D341Med (cell line): ENCODE data around the gene PSD4.

Experiments
- DNase-seq: peaks from one replicate; pipeline ENCODE4 v3.0.0; 2012; ENCODE audit warnings: low spot score

PSD4 gene

DNA sequence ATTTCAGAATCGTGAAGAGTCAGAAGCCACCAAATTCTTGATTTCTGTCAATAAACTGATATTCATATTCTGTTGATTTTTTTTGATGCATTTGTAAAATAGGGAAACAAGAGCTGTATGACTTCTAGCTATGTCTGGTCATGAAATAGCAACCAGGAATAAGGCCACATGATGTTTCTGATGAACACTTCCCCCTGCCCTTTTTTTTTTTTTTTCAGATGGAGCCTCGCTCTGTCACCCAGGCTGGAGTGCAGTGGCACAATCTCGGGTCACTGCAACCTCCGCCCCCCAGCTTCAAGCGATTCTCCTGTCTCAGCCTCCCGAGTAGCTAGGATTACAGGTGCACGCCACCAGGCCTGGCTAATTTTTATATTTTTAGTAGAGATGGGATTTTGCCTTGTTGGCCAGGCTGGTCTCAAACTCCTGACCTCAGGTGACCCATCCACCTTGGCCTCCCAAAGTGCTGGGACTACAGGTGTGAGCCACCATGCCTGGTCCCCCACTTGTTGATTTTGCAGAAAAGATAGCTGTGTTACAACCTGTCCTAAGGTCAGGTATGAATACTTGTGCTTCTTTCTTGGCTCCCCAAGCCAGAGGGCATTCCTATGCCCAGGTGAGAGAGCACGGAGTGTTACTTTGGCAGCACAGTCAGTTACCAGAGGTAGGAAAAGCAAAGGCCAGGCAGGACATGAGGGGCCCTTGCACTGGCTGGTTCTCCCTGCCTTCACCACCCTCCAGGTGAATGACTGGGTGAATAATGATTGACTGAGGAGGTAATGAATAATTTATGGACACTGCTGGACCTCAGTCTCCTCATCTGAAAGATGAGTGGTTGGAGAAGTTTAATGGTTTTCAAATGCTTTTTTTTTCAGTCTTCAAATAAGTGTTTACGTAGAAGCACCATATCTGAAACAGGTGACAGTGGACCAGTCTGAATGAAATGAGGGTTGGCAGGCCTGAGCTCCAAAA lies 65.4 kb downstream of the PSD4 start:
- DNase-seq: no peak

DNA sequence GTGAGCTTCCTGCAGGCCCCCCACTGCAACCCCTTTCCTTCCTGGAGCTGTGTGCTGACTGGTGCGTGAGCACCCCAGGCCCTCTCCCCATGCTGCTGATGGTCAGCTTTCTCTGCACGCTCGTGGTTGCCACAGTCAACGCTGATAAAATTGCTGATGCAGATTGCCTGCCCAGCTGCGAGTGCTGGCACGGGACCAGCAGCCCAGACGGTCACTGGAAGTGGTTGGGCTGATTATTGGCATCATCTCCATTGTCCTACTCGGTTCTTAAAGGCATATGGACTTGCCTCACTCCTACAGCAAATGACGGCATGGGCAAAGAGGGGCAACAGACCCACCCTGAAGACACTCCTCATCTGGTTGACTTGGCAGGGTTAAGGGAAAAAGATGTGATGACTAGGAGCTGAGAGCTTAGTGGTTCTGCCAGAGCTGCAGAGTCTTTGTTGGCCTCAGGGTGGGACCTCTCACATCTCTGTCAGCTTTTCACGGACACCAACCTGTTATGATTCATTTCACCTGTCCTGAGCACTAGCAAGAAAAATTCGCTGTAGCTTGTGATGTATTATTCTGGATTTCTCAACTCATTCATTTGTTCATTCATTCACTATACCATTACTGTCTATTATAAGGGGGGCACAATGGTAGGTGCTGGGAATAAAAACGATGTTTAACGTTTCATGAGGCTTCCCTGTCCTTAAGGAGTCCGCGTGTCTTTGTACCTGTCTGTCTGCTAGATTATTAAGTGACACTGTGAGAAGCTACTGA lies 66.6 kb downstream of the PSD4 start:
- no peak for DNase-seq

DNA sequence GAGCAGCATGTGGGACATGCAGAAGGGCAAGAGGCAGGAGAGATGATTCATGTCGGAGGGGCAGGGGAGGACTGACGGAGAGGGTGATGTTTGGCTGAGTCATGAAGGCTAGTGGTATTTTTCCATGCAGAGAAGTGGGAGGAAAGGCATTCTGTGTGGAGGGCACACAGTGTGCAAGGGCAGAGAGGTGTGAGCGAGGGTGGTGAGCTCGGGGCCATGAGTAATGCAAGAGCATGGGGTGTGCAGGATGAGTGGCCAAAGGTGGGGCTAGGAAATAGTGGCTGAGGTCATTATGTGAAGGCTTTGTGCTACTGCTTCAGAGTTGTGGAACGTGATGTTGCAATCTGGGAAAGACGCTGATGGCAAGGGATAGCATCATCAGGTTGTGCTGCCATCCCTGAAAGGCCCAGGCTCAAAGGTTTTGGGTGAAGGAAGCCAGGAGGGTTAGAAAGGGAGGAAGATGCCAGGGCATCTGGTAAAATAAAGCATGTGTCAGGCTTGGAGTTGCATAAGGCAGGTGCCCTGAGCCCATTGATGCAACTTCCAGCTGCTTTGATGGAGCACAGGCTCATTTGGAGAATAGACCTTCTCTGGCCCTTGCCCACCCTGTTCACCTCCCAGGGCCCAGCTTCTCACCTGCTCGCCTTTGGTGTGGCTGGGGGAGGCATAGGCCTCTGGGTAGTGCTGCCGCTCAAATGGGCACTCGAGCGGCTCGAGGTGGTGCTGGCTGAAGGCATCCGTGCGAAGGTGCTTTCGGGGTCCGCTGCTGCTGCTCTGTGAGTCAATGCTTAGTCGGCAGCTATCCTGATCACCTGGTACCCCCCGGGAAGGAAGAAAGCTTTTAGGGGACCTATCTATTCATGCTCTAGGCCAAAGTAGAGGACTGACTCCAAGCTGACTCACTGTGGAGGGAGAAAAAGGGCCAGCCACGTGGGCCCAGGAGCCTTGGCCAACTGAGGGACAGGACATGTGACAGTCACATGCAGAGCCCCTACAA lies 67.4 kb downstream of the PSD4 start:
- DNase-seq: no peak

DNA sequence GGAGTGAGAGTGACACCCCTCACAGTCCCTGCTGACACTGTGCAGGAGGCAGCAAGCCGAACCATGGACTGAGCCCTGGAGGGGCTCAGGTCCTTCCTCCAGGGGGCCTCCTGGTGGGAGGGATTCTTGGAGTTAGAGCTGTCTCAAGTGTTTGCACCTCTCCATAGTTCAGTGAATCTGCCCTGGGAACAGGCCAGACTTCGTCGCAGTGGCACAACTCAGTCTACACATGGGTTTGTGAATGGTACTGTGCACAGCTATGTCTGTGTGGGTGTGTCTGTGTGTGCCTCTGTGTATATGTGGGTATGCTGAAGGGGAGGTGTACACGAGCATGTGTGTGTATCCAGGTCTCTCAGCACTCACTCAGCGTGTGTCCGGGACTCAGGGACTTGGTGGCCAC lies 68.6 kb downstream of the PSD4 start:
- DNase-seq: no peak

DNA sequence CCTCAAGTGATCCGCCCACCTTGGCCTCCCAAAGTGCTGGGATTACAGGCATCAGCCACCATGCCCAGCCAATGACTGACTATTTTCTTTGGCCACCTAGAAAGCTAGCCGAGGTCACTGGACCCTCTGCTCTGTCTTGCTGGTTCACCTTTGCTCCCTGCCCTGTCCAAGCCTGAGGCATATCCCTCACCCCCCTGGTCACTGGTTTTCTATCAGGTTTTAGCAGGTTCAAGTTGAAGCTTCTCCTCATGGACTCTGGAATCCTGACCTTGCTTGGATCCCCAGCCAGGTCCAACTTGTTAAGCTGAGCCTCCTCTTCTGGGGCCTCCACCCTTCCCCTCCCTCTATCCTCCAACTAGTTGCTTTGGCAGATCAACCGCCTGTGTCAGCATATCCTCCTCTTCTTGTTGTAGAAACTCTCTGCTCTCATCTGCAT lies 71.5 kb downstream of the PSD4 start:
- no peak for DNase-seq

DNA sequence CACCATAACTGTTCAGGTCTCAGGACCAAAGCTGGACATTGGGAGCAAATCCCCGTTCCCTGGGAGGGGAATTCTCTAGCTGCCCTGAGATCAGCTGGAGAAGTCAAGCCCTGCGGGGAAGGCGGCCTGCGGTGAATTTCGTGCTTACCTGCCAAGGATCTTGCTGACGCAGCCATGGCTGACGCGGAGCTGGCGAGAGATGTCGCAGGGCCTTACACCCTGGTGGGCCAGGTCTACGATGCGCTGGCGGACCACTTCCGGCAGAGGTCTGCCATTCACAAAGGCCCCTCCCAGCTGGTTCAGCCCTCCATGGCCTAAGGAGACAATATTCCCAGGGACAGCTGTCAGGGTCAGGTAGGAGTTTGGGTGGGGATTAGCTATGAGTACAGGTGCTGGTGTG lies 72.8 kb downstream of the PSD4 start:
- no peak for DNase-seq

DNA sequence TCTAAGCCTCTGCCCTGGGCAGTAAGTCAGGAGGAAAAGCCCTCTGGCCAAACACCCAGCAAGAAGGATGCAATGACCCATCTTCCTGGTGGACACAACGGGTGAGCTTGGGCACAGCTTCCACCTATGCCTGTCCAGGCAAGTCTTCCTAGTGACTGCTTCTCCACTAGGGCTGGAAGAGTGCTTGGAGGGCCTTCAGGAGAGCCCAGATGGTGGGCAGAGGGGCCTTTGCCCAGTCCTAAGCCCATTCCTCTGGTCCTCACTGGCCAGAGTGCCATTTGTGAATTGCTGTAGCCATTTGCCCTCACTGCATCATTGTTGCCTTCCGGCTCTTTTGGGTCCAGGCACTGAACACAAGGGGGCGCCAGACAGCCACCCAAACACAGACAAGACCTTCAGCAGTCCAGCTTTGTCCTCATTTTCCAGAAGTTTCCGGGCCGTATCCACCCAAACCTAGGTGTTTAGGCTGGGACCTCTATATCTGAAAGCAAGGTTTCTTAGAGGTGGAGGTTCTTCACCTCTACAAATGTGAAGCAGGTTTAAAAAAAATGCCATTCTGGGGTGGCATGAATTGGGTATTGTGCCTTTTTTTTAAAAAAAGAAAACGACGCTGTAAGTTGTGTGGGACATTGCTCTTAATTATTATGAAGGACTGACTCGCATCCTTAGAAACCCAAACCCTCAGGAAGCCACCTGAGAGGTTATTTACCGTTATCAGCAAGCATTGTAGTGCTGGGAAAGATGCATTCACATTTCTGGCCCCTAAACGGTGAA lies 75.4 kb downstream of the PSD4 start:
- peak; percentile 77 for DNase-seq

DNA sequence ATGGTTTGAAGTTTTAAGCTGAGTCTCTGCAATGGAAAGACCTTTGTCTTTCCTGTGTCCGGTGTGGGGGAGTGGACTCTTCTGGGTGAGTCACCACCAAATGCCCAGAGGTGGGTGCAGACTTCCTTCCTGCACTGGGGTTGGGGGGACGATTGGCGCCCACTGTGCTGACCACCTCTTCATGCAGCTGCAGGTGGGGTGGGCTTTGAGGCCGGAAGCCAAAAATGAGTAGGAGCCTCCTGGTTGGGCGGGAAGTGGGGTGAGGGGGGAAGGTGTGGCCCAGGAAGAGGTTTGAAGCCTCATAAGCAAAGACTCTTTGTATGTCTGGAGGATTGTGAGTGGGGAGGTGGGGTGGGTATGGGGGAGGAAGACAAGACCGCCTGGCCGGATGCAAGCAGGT lies 77.3 kb downstream of the PSD4 start:
- DNase-seq: no peak

DNA sequence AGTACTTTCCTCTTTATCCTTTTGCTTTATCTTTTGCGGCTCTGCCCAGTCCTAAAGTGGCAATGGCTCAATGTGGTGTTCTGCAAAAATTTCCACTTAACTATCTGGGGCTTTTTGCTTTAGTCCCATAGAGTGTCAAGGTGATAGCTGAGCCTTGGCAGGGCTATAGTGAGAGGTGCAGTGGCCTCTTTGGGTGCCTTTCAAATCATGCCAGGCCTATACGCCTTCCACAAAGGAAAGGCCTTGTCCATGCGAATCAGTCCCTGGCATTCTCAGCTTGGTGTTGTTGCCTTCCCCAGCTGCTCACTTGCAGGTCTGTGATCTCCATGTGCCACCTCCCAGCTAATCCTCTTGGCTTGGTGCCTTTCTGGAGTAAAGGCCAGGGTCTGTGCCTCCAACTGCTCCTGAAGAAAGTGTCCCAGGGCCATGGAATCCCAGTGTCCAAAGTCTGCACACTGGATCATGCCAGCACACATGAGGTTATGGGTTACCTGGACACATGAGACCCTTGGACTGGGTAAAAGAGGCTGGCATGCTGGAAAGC lies 78.3 kb downstream of the PSD4 start:
- no peak for DNase-seq

DNA sequence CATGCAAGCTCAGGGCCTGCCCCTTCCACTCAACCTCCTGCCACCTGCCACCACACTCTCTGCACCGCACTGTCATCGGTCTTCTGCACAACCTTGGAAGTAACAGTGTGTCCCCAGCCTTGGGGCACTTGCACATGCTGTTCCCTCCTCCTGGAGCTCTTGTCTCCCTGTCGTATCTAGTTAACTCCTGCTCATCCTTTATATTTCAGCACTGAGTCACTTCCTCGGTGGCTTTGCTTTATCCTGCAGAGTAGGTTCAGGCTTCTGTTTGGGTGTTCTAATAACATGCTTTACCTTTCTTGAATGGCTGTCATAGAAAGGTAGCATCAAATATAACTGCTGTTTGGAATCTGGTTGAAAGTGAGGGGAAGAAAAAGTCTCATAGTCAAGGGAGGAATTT lies 79.7 kb downstream of the PSD4 start:
- DNase-seq: no peak

DNA sequence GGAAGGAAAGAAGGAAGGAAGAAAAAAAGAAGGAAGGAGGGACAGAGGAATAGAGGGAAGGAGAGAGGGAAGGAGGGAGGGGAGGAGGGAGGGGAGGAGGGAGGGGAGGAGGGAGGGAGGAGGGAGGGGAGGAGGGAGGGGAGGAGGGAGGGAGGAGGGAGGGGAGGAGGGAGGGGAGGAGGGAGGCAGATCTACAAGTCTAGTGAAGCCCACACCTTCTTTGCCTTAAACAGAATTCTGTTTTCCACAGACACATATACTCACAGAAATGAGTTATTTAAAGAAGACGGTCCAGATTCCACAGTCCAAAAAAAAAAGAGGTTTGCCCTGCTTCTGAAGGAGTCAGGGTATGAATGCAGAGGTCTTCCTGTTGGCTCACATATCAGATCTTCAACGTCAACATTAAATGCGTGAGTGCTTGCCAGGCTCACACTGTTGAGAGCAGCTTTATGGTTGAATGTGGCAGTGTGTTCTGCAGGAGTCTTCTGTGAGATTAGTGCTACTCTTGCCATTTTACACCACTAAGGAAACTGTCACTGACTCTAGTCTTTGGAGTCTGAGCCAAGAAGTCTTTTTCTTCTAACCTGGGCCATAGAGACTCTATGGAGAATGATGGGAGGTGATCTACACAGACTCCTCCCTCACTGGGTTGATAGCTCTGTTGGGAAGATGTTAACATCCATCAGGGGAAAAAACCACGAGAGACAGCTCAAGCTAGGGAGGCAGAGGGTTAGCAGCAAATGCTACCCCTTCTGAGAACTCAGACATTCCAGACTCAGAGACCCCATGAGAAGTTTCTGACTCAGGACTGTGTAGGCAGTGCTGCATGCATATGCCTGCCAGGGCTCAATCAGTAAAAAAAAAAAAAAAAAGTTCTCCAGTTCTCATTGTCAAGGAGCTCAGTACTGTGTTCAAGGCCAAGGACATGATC lies 81.6 kb downstream of the PSD4 start:
- DNase-seq: no peak

DNA sequence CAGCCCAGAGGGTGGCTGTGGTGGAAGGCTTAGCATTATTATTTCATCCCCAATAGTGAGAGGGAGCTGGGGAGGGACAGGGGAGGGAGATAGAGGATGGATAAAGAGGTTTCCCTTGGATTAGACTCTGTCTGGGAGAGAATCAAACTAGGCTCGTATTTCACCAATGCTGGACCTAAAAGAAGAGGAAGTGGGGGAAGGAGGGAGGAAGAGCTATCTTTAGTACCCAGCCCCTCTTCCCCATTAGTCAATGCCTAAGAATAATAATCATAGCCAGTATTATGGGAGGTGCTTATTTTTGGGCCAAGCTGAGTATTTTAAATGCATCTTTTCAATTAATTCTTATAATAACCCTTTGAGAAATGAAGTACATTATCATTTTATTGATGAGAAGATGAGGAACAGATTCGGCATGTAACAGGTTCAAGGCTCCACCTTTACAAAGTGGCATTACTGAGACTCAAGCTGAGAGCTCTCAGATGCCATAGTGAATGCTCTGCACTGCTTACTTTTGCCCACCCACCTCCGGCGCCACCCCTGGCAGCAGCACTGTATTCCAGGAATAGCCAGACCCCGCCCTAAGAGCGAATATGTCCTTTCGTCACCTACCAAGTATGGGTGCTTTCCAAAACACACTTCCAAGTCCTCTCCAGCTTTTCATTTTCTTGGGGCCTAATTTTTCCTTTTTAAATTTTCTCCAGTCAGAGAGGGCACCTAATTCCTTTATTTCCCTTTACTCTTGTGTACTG lies 83.9 kb downstream of the PSD4 start:
- no peak for DNase-seq

DNA sequence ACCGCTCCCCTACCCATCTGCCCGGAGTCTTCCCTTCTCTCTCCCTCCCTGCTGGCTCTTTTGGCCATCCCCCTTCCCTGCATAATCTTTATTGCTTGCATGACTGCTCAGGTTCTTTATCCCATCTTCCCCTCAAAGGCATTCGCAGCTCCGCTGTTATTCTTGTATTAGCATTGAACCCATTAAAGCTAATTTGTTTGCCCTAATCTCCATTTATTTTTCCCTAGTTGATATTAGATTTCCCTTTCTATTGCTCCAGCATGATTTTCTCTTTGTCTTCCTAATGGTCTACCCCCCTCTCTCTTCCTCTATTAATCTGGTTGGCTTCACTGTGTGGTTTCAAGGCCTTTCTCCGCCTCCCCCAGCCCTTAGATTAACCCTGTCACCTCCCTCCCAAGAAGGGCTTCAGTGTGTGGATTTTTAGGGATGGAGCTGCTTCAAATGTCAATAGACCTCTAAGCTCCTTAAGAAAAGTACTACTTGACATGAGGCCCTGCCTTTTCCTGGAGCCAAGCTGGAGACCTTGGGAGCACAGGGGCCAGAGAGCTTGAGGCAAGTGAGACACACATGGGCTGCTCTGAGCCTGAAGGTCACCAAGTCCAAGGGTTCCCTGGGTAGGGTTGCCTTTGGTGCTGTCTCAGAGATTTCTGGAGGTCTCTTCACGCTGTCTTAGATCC lies 84.8 kb downstream of the PSD4 start:
- DNase-seq: no peak
